ENCODE data around the gene LSAMP.
A peak's percentile ranks its signal among the peaks of the same experiment; 100 is the strongest.

Gene LSAMP

DNA sequence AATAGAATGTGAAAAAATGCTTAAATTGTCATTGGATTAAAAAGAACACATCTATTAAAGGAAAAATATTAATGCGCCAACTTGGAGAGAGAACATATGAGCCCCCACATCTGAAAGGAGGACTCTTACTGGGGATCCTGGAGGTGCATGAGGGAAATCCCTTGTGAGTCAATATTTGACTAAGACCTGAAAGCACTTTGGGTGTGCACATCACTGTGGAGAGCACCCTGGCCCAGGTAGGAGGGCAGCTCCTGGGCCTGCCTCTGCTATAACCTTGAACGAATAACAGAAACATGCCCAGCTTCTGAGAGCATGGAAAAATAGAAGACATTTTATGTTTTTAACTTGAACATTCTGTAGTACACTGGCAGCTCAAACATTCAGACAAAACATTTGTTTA lies 622.2 kb downstream of the LSAMP start:
- Histone ChIP-seq H3K9me3 (ENCODE audit: control insufficient read depth, insufficient read depth, low read depth, low read length) (no peaks in the 10 kb centered on the region), H3K27ac (ENCODE audit: extremely low read depth, low read depth, low read length) (no peak overlapping the region), H3K36me3 (ENCODE audit: control insufficient read depth in 2 of 2, insufficient read depth in 1 of 2, low read length in 2 of 2) (no peaks in the 10 kb centered on the region), H3K4me1 (ENCODE audit: control insufficient read depth, insufficient read depth, low read length) (no peaks in the 10 kb centered on the region), H3K4me3 (ENCODE audit: low read depth, low read length) (no peak overlapping the region)
- TF ChIP-seq ZNF560 (tag by site-specific recombination; IDR thresholded peaks at IDR 0.05; ENCODE audit: borderline replicate concordance), result no peak
- TF ChIP-seq ZBTB8A (tag by site-specific recombination; IDR thresholded peaks at IDR 0.05), result no peak
- TF ChIP-seq, protein P1, sequence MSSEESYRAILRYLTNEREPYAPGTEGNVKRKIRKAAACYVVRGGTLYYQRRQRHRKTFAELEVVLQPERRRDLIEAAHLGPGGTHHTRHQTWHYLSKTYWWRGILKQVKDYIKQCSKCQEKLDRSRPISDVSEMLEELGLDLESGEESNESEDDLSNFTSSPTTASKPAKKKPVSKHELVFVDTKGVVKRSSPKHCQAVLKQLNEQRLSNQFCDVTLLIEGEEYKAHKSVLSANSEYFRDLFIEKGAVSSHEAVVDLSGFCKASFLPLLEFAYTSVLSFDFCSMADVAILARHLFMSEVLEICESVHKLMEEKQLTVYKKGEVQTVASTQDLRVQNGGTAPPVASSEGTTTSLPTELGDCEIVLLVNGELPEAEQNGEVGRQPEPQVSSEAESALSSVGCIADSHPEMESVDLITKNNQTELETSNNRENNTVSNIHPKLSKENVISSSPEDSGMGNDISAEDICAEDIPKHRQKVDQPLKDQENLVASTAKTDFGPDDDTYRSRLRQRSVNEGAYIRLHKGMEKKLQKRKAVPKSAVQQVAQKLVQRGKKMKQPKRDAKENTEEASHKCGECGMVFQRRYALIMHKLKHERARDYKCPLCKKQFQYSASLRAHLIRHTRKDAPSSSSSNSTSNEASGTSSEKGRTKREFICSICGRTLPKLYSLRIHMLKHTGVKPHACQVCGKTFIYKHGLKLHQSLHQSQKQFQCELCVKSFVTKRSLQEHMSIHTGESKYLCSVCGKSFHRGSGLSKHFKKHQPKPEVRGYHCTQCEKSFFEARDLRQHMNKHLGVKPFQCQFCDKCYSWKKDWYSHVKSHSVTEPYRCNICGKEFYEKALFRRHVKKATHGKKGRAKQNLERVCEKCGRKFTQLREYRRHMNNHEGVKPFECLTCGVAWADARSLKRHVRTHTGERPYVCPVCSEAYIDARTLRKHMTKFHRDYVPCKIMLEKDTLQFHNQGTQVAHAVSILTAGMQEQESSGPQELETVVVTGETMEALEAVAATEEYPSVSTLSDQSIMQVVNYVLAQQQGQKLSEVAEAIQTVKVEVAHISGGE (tag by site-specific recombination; conservative IDR thresholded peaks at IDR 0.05; ENCODE audit: low read depth), result no peak
- TF ChIP-seq, protein P2, sequence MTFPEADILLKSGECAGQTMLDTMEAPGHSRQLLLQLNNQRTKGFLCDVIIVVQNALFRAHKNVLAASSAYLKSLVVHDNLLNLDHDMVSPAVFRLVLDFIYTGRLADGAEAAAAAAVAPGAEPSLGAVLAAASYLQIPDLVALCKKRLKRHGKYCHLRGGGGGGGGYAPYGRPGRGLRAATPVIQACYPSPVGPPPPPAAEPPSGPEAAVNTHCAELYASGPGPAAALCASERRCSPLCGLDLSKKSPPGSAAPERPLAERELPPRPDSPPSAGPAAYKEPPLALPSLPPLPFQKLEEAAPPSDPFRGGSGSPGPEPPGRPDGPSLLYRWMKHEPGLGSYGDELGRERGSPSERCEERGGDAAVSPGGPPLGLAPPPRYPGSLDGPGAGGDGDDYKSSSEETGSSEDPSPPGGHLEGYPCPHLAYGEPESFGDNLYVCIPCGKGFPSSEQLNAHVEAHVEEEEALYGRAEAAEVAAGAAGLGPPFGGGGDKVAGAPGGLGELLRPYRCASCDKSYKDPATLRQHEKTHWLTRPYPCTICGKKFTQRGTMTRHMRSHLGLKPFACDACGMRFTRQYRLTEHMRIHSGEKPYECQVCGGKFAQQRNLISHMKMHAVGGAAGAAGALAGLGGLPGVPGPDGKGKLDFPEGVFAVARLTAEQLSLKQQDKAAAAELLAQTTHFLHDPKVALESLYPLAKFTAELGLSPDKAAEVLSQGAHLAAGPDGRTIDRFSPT (tag by site-specific recombination; IDR thresholded peaks at IDR 0.05), result no peak
- TF ChIP-seq, protein P3, sequence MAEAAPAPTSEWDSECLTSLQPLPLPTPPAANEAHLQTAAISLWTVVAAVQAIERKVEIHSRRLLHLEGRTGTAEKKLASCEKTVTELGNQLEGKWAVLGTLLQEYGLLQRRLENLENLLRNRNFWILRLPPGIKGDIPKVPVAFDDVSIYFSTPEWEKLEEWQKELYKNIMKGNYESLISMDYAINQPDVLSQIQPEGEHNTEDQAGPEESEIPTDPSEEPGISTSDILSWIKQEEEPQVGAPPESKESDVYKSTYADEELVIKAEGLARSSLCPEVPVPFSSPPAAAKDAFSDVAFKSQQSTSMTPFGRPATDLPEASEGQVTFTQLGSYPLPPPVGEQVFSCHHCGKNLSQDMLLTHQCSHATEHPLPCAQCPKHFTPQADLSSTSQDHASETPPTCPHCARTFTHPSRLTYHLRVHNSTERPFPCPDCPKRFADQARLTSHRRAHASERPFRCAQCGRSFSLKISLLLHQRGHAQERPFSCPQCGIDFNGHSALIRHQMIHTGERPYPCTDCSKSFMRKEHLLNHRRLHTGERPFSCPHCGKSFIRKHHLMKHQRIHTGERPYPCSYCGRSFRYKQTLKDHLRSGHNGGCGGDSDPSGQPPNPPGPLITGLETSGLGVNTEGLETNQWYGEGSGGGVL (tag by site-specific recombination; IDR thresholded peaks at IDR 0.05), result no peak
- TF ChIP-seq MEIS1 (CRISPR knock-in tag; IDR thresholded peaks at IDR 0.05; ENCODE audit: borderline replicate concordance), result no peak
- CTCF ChIA-PET, result interaction anchor here (1.2 kb wide), 1 partner anchor 13 kb away, joined by 4 read pairs; no protein-coding TSS in a partner anchor
- POLR2A ChIA-PET, result no interaction called here

DNA sequence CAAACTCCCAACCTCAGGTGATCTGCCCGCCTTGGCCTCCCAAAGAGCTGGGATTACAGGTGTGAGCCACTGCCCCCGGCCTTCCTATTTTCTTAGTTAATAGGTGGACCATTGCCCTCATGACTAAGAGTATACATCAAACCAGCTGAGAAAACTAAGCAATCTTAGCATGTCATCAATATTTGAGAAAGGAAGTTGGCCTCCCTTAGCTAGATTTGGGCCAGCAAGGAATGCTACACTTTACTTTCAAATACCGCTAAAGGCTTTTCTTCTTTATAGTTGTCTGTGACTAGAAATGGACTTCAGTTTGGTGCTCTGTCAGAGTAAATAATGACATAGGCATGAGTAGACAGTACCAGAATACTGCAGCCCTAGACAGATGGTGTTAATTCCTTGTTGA lies 622.7 kb downstream of the LSAMP start:
- CTCF ChIA-PET, result no interaction called here
- POLR2A ChIA-PET, result no interaction called here

DNA sequence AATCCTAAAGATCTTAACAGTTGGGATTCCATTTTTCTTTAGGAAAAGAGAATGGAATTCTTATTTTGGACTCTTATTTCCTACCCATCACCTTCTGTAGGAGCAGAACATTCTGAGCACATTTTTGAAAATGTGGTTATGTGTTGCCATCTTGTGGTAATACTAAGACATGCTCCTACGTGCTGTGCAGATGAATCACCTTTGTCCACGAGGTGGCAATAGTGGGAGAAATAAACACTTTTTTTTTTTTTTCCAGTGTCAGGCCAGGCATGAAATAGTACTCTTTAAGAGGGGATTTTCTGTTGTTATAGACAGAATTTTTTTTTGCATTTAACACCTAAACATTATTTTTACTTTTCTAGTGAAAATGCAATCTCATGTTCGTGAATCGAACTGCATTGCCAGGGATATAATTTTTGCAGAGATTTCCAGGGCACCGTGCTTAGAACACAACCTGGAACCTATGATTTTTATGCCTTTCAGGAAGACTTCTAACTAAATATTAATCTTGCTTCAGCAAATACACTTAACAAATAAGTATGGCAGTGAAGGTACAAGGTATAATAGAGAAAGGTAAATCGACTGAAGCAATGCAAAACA lies 625.4 kb downstream of the LSAMP start:
- H3K27ac ChIP-seq (ENCODE audit: extremely low read depth, low read depth, low read length), result no peak overlapping the region
- H3K4me3 ChIP-seq (ENCODE audit: low read depth, low read length), result no peak overlapping the region
- H3K9me3 ChIP-seq (ENCODE audit: control insufficient read depth, insufficient read depth, low read depth, low read length), result no peaks in the 10 kb centered on the region
- no peaks in the 10 kb centered on the region for H3K4me1 ChIP-seq (ENCODE audit: control insufficient read depth, insufficient read depth, low read length)
- CTCF ChIA-PET, result interaction anchor here (0.6 to 2.6 kb wide), 17 partner anchors 12 to 1521 kb away, joined by 3 to 18 read pairs (median 4); no protein-coding TSS in a partner anchor
- POLR2A ChIA-PET, result no interaction called here
- no peaks in the 10 kb centered on the region for H3K36me3 ChIP-seq (ENCODE audit: control insufficient read depth in 2 of 2, insufficient read depth in 1 of 2, low read length in 2 of 2)
- TF ChIP-seq ZNF654 (tag by site-specific recombination; IDR thresholded peaks at IDR 0.05; ENCODE audit: low read depth) (peak; percentile 97), MZF1 (tag by site-specific recombination; IDR thresholded peaks at IDR 0.05; ENCODE audit: borderline replicate concordance) (peak; percentile 97; the same call in 1 of the 2 replicates), ZFP3 (tag by site-specific recombination; IDR thresholded peaks at IDR 0.05; ENCODE audit: low read depth) (no peak), SALL2 (tag by site-specific recombination; IDR thresholded peaks at IDR 0.05; ENCODE audit: borderline replicate concordance) (no peak), GLI2 (tag by site-specific recombination; IDR thresholded peaks at IDR 0.05; ENCODE audit: borderline replicate concordance, low read depth) (no peak)
- TF ChIP-seq, protein P4, sequence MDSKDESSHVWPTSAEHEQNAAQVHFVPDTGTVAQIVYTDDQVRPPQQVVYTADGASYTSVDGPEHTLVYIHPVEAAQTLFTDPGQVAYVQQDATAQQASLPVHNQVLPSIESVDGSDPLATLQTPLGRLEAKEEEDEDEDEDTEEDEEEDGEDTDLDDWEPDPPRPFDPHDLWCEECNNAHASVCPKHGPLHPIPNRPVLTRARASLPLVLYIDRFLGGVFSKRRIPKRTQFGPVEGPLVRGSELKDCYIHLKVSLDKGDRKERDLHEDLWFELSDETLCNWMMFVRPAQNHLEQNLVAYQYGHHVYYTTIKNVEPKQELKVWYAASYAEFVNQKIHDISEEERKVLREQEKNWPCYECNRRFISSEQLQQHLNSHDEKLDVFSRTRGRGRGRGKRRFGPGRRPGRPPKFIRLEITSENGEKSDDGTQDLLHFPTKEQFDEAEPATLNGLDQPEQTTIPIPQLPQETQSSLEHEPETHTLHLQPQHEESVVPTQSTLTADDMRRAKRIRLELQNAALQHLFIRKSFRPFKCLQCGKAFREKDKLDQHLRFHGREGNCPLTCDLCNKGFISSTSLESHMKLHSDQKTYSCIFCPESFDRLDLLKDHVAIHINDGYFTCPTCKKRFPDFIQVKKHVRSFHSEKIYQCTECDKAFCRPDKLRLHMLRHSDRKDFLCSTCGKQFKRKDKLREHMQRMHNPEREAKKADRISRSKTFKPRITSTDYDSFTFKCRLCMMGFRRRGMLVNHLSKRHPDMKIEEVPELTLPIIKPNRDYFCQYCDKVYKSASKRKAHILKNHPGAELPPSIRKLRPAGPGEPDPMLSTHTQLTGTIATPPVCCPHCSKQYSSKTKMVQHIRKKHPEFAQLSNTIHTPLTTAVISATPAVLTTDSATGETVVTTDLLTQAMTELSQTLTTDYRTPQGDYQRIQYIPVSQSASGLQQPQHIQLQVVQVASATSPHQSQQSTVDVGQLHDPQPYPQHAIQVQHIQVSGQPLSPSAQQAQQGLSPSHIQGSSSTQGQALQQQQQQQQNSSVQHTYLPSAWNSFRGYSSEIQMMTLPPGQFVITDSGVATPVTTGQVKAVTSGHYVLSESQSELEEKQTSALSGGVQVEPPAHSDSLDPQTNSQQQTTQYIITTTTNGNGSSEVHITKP (tag by site-specific recombination; IDR thresholded peaks at IDR 0.05), result no peak
- TF ChIP-seq, protein P5, sequence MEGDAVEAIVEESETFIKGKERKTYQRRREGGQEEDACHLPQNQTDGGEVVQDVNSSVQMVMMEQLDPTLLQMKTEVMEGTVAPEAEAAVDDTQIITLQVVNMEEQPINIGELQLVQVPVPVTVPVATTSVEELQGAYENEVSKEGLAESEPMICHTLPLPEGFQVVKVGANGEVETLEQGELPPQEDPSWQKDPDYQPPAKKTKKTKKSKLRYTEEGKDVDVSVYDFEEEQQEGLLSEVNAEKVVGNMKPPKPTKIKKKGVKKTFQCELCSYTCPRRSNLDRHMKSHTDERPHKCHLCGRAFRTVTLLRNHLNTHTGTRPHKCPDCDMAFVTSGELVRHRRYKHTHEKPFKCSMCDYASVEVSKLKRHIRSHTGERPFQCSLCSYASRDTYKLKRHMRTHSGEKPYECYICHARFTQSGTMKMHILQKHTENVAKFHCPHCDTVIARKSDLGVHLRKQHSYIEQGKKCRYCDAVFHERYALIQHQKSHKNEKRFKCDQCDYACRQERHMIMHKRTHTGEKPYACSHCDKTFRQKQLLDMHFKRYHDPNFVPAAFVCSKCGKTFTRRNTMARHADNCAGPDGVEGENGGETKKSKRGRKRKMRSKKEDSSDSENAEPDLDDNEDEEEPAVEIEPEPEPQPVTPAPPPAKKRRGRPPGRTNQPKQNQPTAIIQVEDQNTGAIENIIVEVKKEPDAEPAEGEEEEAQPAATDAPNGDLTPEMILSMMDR (tag by site-specific recombination; IDR thresholded peaks at IDR 0.05), result peak; percentile 88

More for the DNA sequence above, 622.7 kb downstream of the LSAMP start:
- H3K9me3 ChIP-seq (ENCODE audit: control insufficient read depth, insufficient read depth, low read depth, low read length), result no peaks in the 10 kb centered on the region
- H3K27ac ChIP-seq (ENCODE audit: extremely low read depth, low read depth, low read length), result no peak overlapping the region
- no peak overlapping the region for H3K4me3 ChIP-seq (ENCODE audit: low read depth, low read length)
- H3K36me3 ChIP-seq (ENCODE audit: control insufficient read depth in 2 of 2, insufficient read depth in 1 of 2, low read length in 2 of 2), result no peaks in the 10 kb centered on the region
- no peaks in the 10 kb centered on the region for H3K4me1 ChIP-seq (ENCODE audit: control insufficient read depth, insufficient read depth, low read length)
- TF ChIP-seq ZBTB48 (tag by site-specific recombination; IDR thresholded peaks at IDR 0.05) (no peak), ZNF10 (tag by site-specific recombination; IDR thresholded peaks at IDR 0.05) (no peak), ZNF561 (tag by site-specific recombination; IDR thresholded peaks at IDR 0.05; ENCODE audit: borderline replicate concordance) (no peak), ZNF23 (tag by site-specific recombination; IDR thresholded peaks at IDR 0.05; ENCODE audit: borderline replicate concordance) (no peak)
